Neuronal stem cell (in vitro differentiated cells): ENCODE data around the gene FAT3.

Experiments used
- DNase-seq: peaks from one replicate; pipeline ENCODE4 v3.0.0-alpha.2; 2013; ENCODE audit warnings: low spot score
- H2AFZ ChIP-seq: one replicate; pipeline ENCODE4 v1.6.1; 2013; ENCODE audit warnings: mild to moderate bottlenecking, low read length, inconsistent platforms
- H2AK5ac ChIP-seq: 2 replicates; pipeline ENCODE4 v1.6.1; 2013; ENCODE audit warnings: low read depth, mild to moderate bottlenecking, inconsistent platforms, low read length, moderate library complexity, mixed read lengths
- H2BK120ac ChIP-seq: 2 replicates; pipeline ENCODE4 v1.6.1; 2013; ENCODE audit warnings: low read depth, mild to moderate bottlenecking, inconsistent platforms, low read length, moderate library complexity, mixed read lengths
- H2BK12ac ChIP-seq: one replicate; pipeline ENCODE4 v1.6.1; 2013; ENCODE audit warnings: low read length, inconsistent platforms
- H2BK15ac ChIP-seq: 2 replicates; pipeline ENCODE4 v1.6.1; 2013; ENCODE audit warnings: mild to moderate bottlenecking, low read length, inconsistent platforms, mixed read lengths
- H2BK5ac ChIP-seq: one replicate; pipeline ENCODE4 v1.6.1; 2013; ENCODE audit warnings: inconsistent platforms, mild to moderate bottlenecking, low read length, moderate library complexity
- H3K14ac ChIP-seq: one replicate; pipeline ENCODE4 v1.6.1; 2013; ENCODE audit warnings: low read length, inconsistent platforms
- H3K18ac ChIP-seq: 2 replicates; pipeline ENCODE4 v1.6.1; 2013; ENCODE audit warnings: low read length, inconsistent platforms
- H3K23ac ChIP-seq: 2 replicates; pipeline ENCODE4 v1.6.1; 2013; ENCODE audit warnings: low read depth, mild to moderate bottlenecking, mixed read lengths, low read length, inconsistent platforms; ENCODE audit not compliant: poor library complexity
- H3K27ac ChIP-seq: replicated peaks from 3 replicates; pipeline ENCODE4 v1.5.1; 2013; ENCODE audit warnings: low read length, inconsistent platforms
- H3K27me3 ChIP-seq, 3 experiments: 2 replicates each; pipeline ENCODE4 v1.6.1; 2013; ENCODE audit warnings: low read length in 3 of 3, mild to moderate bottlenecking in 2 of 3, inconsistent platforms in 1 of 3, low read depth in 1 of 3, mixed read lengths in 1 of 3, moderate library complexity in 1 of 3; ENCODE audit not compliant: control insufficient read depth in 3 of 3, insufficient read depth in 3 of 3
- H3K36me3 ChIP-seq, 2 donors: replicated peaks in 1 of 2; 2 replicates each; pipeline ENCODE4 v1.6.1; 2013; ENCODE audit warnings: low read length in 2 of 2; ENCODE audit not compliant: control insufficient read depth in 2 of 2, insufficient read depth in 2 of 2
- H3K4ac ChIP-seq: 2 replicates; pipeline ENCODE4 v1.6.1; 2013; ENCODE audit warnings: inconsistent platforms, mild to moderate bottlenecking, low read length, moderate library complexity
- H3K4me1 ChIP-seq, 2 donors: 1 replicate in 1 of 2; 2 replicates in 1 of 2; pipeline ENCODE4 v1.6.1; 2013; ENCODE audit warnings: low read length in 2 of 2, low read depth in 1 of 2; ENCODE audit not compliant: control insufficient read depth in 2 of 2, insufficient read depth in 1 of 2
- H3K4me2 ChIP-seq: one replicate; pipeline ENCODE4 v1.6.1; 2013; ENCODE audit warnings: mild to moderate bottlenecking, low read length, inconsistent platforms; ENCODE audit not compliant: insufficient read depth, poor library complexity, severe bottlenecking
- H3K4me3 ChIP-seq, 2 donors: 2 replicates each; pipeline ENCODE4 v1.5.1; 2013; ENCODE audit warnings: low read length in 2 of 2, mild to moderate bottlenecking in 2 of 2, inconsistent platforms in 1 of 2, moderate library complexity in 1 of 2
- H3K79me1 ChIP-seq: one replicate; pipeline ENCODE4 v1.6.1; 2013; ENCODE audit warnings: low read depth, mild to moderate bottlenecking, inconsistent platforms, low read length, moderate library complexity
- H3K9ac ChIP-seq: one replicate; pipeline ENCODE4 v1.6.1; 2013; ENCODE audit warnings: mild to moderate bottlenecking, low read depth, low read length, inconsistent platforms; ENCODE audit not compliant: poor library complexity
- H3K9me3 ChIP-seq, 2 donors: replicated peaks in 1 of 2; 2 replicates each; pipeline versions ENCODE3 to v1.6.1; 2013; ENCODE audit warnings: low read length in 2 of 2, mild to moderate bottlenecking in 2 of 2, inconsistent platforms in 1 of 2, low read depth in 1 of 2, mixed read lengths in 1 of 2, moderate library complexity in 1 of 2; ENCODE audit not compliant: control insufficient read depth in 2 of 2, insufficient read depth in 1 of 2
- H4K8ac ChIP-seq: one replicate; pipeline ENCODE4 v1.6.1; 2013; ENCODE audit warnings: low read depth, mild to moderate bottlenecking, inconsistent platforms, low read length, moderate library complexity
- H4K91ac ChIP-seq: one replicate; pipeline ENCODE4 v1.6.1; 2013; ENCODE audit warnings: low read length, low read depth, mild to moderate bottlenecking, inconsistent platforms; ENCODE audit not compliant: poor library complexity
- WGBS, 2 donors: extraction: QIAGEN DNeasy Blood & Tissue Kit; methylation state at CpG; one replicate each; pipeline ENCODE4 v1.1.7; 2013; ENCODE audit warnings: missing lambda C conversion rate in 2 of 2, mixed read lengths in 1 of 2; ENCODE audit not compliant: insufficient read length in 2 of 2, insufficient replicate concordance in 1 of 2; ENCODE audit errors: extremely low coverage in 2 of 2; 5-methylcytosine and 5-hydroxymethylcytosine counted together

FAT3 gene

DNA sequence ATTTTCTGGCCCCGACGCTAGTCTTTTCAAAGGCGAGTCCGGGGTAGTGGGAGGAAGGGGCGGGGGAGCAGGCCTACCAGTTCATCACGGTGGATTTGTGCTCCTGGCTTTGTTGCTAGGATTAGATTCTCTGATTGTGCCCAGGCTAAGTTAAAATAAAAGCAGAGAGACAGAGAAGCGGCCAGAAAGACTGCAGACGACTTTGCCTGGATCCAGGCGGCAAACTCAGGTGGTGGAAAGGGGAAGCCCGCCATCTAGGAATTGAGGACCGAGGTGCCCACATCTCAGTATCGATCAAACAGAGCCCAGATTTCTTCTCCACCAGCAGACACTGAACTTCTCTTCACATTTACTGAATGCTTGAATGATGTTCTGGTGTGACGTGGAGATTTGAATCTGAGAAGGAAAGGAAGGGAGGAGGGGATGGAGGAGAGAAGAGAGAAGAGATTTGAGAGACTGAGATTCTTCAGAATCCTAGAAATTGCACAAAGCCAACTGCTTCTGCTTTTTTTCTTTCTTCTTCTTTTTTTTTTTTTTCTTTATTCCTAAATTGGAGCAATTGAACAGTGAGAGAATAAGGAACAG, 2.7 kb downstream of the FAT3 start:
- no peak overlapping the region for H2BK12ac ChIP-seq
- no CpG with 5 or more reads among the region's 13 CpGs for WGBS, 2 donors
- no peak overlapping the region for H4K8ac ChIP-seq
- no peak overlapping the region for H3K23ac ChIP-seq
- H3K9ac ChIP-seq = no peak overlapping the region
- no peak overlapping the region for H3K4ac ChIP-seq
- no peak overlapping the region for H4K91ac ChIP-seq
- H3K4me3 ChIP-seq = peak overlapping the region; percentile 84 to 93
- peak overlapping the region; percentile 91 for H2AFZ ChIP-seq
- peak overlapping the region; percentile 99 for H3K4me2 ChIP-seq
- peak; percentile 59 for DNase-seq
- H2BK120ac ChIP-seq = no peak overlapping the region
- peaks cover 21 to 38% of the 10 kb centered on the region in 2 donors for H3K4me1 ChIP-seq
- H3K9me3 ChIP-seq = no peaks in the 10 kb centered on the region
- H3K18ac ChIP-seq = peak overlapping the region; percentile 84
- peak overlapping the region; percentile 63 for H2AK5ac ChIP-seq
- H3K36me3 ChIP-seq = peaks cover 0 to 6% of the 10 kb centered on the region in 2 donors
- peak overlapping the region; percentile 77 for H3K27ac ChIP-seq
- no peaks in the 10 kb centered on the region for H3K27me3 ChIP-seq
- H3K14ac ChIP-seq = no peak overlapping the region
- peak overlapping the region; percentile 41 for H2BK15ac ChIP-seq
- H3K79me1 ChIP-seq = no peaks in the 10 kb centered on the region
- peak overlapping the region; percentile 76 for H2BK5ac ChIP-seq

DNA sequence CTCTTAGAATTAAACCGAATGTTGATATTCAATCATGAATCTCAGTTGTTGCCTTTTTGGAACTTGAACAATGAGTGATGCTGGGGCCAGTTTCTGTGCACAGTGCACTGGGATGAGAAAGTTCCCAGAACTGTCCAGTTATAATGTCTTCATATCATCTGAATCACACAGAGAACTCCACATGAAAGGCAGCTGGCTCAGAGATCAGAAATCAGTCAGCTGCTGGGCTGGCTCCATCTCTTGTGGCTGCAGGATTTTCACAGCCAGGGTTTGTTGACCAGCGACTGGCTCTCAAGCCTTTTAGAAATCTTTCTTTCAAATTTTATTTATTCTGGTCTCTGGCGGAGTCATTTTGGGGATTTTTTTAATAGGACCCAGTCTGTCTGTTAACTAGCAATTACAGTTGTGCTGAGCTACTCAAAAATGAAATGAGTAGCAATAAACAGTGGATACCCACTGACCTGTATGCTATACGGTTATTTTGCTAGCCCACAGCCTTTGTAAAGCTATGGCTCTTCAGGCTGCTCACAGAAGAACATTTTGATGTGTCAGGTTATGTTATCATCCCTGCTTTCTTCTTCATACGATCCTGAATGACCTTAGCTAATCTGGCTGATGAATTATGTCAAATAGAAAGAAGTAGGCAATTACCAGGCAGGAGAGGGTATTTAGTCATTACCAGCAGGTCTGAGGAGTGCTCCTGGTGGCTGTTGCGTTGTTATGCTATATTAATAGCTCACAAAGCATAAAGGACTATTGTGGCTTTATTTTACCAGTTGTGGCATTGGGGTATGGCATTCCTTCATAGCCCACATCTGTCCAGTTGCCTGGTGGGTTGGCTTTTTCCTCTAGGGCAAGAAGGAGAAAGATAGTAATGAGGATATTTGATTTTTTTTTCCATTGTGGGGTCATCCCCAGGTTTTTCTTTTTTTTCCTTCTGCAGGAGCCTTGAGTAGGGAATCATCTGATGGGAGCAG, 3.6 kb downstream of the FAT3 start:
- peaks cover 19 to 32% of the 10 kb centered on the region in 2 donors for H3K4me1 ChIP-seq
- no peak overlapping the region for H2AK5ac ChIP-seq
- H3K36me3 ChIP-seq = peaks cover 0 to 6% of the 10 kb centered on the region in 2 donors
- WGBS, 2 donors = no CpG with 5 or more reads among the region's 6 CpGs
- no peak overlapping the region for H3K18ac ChIP-seq
- H3K4ac ChIP-seq = no peak overlapping the region
- H3K27ac ChIP-seq = no peak overlapping the region
- H3K4me2 ChIP-seq = no peak overlapping the region
- H3K14ac ChIP-seq = no peak overlapping the region
- no peaks in the 10 kb centered on the region for H3K79me1 ChIP-seq
- no peak overlapping the region for H3K23ac ChIP-seq
- H2BK120ac ChIP-seq = no peak overlapping the region
- H2BK5ac ChIP-seq = no peak overlapping the region
- H4K91ac ChIP-seq = no peak overlapping the region
- H3K27me3 ChIP-seq = no peaks in the 10 kb centered on the region
- peak overlapping the region in 1 of 2 donors; percentile 93 for H3K4me3 ChIP-seq
- H2AFZ ChIP-seq = no peak overlapping the region
- H3K9ac ChIP-seq = no peak overlapping the region
- H4K8ac ChIP-seq = no peak overlapping the region
- no peak for DNase-seq
- no peaks in the 10 kb centered on the region for H3K9me3 ChIP-seq
- H2BK12ac ChIP-seq = no peak overlapping the region
- H2BK15ac ChIP-seq = no peak overlapping the region

DNA sequence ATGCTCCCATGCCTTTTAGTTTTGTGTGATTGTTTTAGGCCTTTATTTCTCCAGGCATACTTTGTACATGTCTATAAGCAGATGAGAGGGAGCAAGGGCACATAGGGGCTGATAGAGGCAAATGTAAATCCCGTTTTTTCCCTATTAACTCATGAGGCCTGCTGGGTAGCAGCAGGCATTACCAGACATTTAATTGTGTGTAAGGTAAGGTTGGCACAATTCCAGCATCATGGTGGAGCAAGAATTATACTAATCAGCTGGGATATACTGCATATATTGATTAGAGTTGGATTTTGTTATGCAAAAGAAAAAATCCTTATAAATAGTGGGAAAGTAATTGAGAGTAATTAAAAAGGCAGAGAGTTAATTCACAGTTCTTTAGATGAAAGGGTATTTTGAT, 12.2 kb downstream of the FAT3 start:
- Histone ChIP-seq H3K27ac (no peak overlapping the region), H3K4me2 (no peak overlapping the region), H3K18ac (no peak overlapping the region), H4K8ac (no peak overlapping the region), H3K27me3 (no peaks in the 10 kb centered on the region), H2BK12ac (no peak overlapping the region), H3K9ac (no peak overlapping the region), H3K36me3 (peaks cover 0 to 6% of the 10 kb centered on the region in 2 donors), H2AFZ (no peak overlapping the region), H3K23ac (no peak overlapping the region), H3K14ac (no peak overlapping the region), H3K9me3 (no peaks in the 10 kb centered on the region), H2BK5ac (no peak overlapping the region), H3K79me1 (no peaks in the 10 kb centered on the region), H3K4ac (no peak overlapping the region), H2BK15ac (no peak overlapping the region), H2BK120ac (no peak overlapping the region), H3K4me3 (no peak overlapping the region), H4K91ac (no peak overlapping the region), H3K4me1 (peaks cover 4 to 27% of the 10 kb centered on the region in 2 donors), H2AK5ac (no peak overlapping the region)
- no peak for DNase-seq
- WGBS, 2 donors = no CpG with 5 or more reads among the region's 1 CpG

- H2BK12ac ChIP-seq = no peak overlapping the region
- no peak overlapping the region for H3K14ac ChIP-seq
- no peak overlapping the region for H2BK5ac ChIP-seq
- H3K36me3 ChIP-seq = peaks cover 0 to 12% of the 10 kb centered on the region in 2 donors
- no peak overlapping the region for H3K18ac ChIP-seq
- no peak overlapping the region for H3K27ac ChIP-seq
- no peak overlapping the region for H2AK5ac ChIP-seq
- H3K4me1 ChIP-seq = peaks cover 4 to 36% of the 10 kb centered on the region in 2 donors
- H3K4ac ChIP-seq = no peak overlapping the region
- H2AFZ ChIP-seq = no peak overlapping the region
- H3K4me2 ChIP-seq = no peak overlapping the region
- no peaks in the 10 kb centered on the region for H3K27me3 ChIP-seq
- H3K4me3 ChIP-seq = no peak overlapping the region
- H3K23ac ChIP-seq = no peak overlapping the region
- no peak overlapping the region for H2BK15ac ChIP-seq
- H3K9me3 ChIP-seq = peaks cover 1 to 6% of the 10 kb centered on the region in 2 donors
- no peaks in the 10 kb centered on the region for H3K79me1 ChIP-seq
- H3K9ac ChIP-seq = no peak overlapping the region
- H2BK120ac ChIP-seq = no peak overlapping the region
- H4K91ac ChIP-seq = no peak overlapping the region
- peak; percentile 30 for DNase-seq
- WGBS, 2 donors = no CpG with 5 or more reads among the region's 1 CpG
- no peak overlapping the region for H4K8ac ChIP-seq
These were observed 16.3 kb downstream of the FAT3 start for GRCh38 chr11:92240916-92241315.
